Colon (tissue), 2 donors: ENCODE results near the gene WDPCP.
"Not testable (repeated sequence)": the region's sequence is repeated elsewhere in the genome, so short reads cannot be mapped to it uniquely, and the experiment has no call there.

Source experiments
- FAIRE-seq: peaks from 2 replicates; lab custom pipeline; 2012; peaks lifted over from hg19 to GRCh38; lab: Jason Lieb, UNC
- donor health status: control.
- donor health status: control.

Gene WDPCP

DNA sequence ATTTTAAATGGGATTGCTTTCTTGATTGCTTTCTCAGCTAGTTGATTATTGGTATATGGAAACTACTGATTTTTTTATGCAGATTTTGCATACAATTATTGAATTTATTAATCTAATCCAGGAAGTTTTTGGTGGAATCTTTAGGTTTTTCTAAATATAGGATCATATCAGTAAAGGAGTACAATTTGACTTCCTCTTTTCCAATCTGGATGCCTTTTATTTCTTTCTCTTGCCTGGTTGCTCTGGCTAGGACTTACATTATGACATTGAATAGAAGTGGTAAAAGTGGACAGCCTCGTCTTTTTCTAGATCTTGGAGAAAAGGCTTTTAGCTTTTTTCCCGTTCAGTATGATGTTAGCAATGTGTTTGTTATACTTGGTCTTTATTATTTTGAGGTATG, 486.3 kb downstream of the WDPCP start:
- FAIRE-seq = no peak

DNA sequence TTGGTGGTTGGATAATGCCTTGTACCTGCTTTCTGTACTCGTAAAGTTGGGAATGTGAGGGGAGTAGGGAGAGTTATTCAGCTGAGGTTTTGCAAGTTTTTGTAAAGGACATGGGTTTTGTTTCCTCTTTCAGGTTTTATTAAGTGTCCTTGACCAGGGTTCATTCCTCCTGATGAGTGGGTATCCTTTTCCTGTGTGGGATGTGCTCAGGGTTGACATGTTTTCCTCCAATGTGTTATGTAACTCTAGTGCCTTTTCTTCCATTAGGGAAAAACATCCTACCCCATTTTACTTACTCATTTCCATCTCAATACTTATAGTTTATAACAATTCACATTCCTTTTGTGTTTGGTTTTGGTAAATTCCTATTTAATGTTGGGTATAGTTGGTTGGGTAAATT, 489.2 kb downstream of the WDPCP start:
- FAIRE-seq = no peak

DNA sequence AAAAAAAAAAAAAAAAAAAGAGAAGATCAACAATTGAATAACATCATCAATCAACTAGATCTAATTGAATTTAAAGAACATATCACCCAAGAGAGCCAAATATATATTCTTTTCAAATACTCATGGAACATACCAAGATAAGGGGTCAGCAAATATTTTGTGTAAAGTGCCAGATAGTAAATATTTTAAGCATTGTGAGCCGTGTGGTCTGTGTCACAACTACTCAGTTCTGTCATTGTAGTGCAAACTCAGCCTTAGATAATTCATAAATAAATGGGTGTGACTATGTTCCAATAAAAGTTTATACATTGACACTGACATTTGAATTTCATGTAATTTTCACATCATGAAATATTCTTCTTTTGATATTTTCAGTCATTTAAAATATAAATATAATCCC, 491.8 kb downstream of the WDPCP start:
- FAIRE-seq = no peak

DNA sequence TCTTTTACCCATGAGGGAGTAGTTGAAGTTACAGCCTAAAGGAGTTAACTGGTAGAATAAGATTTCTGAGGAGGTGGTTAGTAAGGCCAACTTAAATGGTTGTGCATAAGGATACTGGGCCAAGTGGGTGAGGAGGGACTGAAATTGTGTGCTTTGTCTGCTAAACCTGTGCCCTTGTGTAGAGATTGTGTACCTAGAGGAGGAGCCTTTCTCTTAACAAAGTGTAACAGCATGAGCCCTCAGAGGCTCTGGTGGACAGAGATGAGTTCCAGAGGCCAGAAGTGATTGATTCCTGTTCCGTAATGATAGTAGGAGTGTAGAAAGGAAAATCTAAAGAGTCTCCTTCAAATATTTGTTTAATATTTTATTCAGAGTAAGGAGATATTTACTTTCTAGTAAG, 494.8 kb downstream of the WDPCP start:
- no peak for FAIRE-seq

DNA sequence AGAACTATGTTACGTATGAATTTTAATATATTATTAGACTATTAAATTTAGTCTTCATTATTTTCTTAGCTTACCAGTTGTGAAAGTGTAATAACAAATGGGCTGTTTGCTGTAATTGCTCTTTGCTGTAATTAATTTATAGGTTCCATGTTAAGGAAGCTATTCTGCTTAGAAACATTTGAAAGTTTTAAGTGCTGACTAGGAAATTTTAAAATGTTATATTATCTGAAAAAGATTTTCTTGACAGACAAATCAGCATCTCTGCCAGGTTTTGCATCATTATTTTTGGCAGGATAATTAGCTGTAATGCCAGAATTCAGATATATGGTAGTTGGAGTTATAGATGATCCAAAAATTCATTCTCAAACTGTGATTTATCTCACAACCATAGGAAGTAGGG, 495.4 kb downstream of the WDPCP start:
- no peak for FAIRE-seq

DNA sequence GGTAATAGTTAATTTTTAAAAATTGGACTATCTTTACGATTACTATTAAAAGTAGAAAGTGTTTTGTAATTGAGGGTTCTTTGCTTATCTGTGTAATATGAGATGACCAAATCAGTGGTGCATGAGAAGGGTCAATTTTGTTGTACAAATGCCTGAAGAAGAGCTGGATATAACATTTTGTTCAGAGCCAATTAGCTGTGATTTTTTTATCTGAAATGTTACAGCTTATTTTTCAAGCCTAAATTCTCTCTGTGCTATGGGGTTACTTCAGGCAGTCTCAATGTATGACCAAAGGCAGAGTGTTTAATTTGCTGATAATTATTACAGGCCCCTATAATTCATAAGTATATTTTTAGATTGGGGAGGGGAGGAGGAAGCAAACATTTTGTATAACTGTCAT, 495.9 kb downstream of the WDPCP start:
- FAIRE-seq = no peak

DNA sequence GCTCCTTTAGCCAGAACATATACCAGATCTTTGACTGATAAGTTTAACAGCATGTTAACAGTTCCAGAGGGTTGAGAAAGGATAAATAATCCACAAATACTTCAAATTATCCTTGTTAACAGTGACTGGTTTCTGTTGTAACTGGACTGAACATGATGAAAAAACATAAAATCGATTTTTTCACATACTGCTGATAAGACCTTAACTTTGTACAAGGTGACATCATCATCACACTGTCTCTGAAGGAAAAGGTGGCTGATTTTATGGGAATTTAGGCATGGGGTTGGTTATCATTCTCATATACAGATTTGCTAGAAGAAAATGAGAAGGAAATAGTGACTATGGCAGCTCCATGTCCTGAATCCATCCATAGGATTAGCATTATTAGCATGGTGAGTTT, 501.6 kb downstream of the WDPCP start:
- FAIRE-seq = no peak

DNA sequence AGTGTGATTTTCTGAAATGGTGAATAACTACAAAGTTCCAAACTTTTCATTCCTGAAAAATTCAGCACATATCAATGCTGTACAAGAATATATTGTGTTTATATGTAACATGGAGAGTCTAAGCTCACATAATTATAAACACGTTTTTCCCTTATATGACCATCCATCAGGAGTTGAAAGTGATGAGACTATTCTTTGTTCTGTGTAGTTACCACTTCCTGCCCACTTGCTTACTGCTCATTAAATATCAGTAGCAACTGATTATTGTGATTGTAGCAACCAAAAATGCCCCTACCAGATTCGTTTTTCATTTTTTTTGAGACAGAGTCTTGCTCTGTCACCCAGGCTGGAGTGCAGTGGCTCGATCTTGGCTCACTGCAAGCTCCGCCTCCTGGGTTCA, 506.9 kb downstream of the WDPCP start:
- FAIRE-seq = no peak

DNA sequence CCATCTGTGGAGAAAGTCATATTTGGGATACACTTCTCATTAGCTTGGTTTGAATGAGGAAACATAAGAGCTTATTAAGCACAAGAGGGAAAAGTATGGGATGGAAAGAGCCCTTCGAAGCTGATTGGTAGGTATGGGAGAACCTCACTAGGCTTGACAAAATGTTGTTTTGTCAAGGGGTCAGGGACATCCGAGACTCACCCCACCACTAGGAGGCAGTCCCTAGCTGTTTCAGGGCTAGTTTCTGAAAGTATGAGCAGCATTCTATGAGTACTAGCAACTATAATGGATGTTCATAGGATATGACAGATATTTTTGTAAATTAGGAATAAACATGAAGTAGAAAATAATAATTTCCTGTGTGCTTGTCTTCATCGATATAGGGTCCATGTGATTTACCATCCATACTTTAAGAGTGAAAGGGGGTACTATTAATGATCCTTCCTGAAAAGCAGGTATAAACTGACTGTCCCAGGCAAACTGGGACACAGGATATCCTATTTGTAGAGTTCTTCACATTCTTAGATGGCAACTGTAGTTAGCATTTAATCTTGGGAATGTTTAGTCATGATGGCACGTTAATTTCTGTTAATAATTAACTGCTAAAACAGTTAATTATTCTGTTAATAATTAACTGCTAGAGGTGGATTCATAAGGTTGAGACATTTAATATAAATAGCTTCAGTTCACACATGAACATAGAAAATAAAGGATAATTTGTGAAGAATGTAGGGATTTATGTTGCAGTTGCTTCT, 509.2 kb downstream of the WDPCP start:
- no peak for FAIRE-seq

DNA sequence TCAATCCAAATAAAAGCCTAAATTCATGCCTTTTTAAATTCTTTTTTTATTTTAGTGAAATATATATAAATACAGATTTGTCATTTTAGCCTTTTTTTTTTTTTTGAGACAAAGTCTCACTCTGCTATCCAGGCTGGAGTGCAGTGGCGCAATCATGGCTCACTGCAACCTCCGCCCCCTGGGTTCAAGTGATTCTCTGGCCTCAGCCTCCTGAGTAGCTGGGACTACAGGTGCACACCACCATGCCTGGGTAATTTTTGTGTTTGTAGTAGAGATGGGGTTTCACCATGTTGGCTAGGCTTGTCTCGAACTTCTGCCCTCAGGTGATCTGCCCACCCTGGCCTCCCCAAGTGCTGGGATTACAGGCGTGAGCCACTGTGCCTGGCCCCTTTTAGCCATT, 513.9 kb downstream of the WDPCP start:
- FAIRE-seq = not testable (repeated sequence)

DNA sequence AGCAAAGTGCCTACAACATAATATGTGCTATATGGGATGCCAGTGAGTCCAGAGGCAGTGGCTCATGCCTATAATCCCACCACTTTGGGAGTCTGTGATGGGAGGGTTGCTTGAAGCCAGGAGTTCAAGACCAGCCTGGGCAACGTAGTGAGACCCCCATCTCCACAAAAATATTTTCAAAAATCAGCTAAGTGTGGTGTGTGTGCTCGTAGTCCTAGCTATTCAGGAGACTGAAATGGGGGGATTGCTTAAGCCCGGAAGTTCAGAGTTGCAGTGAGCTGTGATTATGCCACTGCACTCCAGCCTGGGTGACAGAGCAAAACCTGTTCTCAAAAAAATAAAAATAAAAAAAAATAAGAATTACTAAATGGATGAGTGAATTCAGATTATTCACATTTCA, 514.3 kb downstream of the WDPCP start:
- no peak for FAIRE-seq

DNA sequence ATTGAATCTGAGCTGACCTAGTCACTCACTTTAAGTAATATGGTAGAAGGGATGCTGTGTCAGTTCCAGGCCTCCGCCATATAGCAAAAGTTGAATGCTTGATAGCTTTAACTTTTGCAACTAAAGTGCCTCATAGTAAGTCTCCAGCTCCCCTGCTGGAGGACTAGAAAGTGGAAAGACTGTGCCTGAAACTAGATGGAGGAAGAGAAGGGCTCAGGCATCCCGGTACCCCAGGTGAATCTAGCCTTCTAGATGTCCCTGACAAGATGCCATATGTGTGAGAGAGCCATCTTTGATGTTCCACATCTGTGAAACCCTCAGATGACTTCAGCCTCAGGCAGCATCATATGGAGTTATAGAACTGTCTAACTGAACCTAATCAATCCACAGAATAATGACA, 516.6 kb downstream of the WDPCP start:
- FAIRE-seq = no peak
